H1 (cell line): ENCODE measurements around the gene PNMA6E. TPM values are rescaled to one million over a fixed set of nuclear protein-coding genes. Genes with fewer than 3 reads are reported as not detected.

Experiments
- CHD7 ChIP-seq: fragments of 300-600 bp; sonication (generic); IDR thresholded peaks from 2 replicates; pipeline ENCODE4 v1.7.1; 2012; ENCODE audit warnings: low read length, moderate library complexity, mild to moderate bottlenecking, inconsistent platforms; ENCODE audit not compliant: insufficient replicate concordance
- CTCF ChIP-seq, 3 experiments: IDR thresholded peaks; 1 replicate in 2 of 3; 2 replicates in 1 of 3; pipeline versions ENCODE4 v1.5.1 to v1.6.1; 2011; ENCODE audit warnings: low read length in 3 of 3, mild to moderate bottlenecking in 3 of 3, inconsistent platforms in 2 of 3, low read depth in 1 of 3, moderate library complexity in 1 of 3; ENCODE audit not compliant: insufficient read depth in 1 of 3; ENCODE audit errors: control extremely low read depth in 1 of 3
- KDM1A ChIP-seq: fragments of 200-600, 300-600 bp; sonication (generic); IDR thresholded peaks from 2 replicates; pipeline ENCODE4 v1.7.1; 2016; ENCODE audit warnings: mild to moderate bottlenecking, low read length, borderline replicate concordance
- NANOG ChIP-seq: IDR thresholded peaks from 2 replicates; pipeline ENCODE4 v1.6.1; 2011; ENCODE audit warnings: low read length, low read depth, mild to moderate bottlenecking, inconsistent platforms; ENCODE audit not compliant: insufficient read depth, poor library complexity, severe bottlenecking
- RXRA ChIP-seq: IDR thresholded peaks from 2 replicates; pipeline ENCODE4 v1.6.1; 2011; ENCODE audit warnings: low read depth, mild to moderate bottlenecking, low read length, moderate library complexity; ENCODE audit not compliant: insufficient read depth
- polyA plus RNA-seq, 7 experiments: library from polyadenylated mRNA; depleted of rRNA in 3 of 7; stranded (reverse) in 5 of 7; unstranded in 2 of 7; fragments of >200 nt in 5 of 7; fragments of 200-250 nt in 2 of 7; gene quantifications; 1 replicate in 5 of 7; 2 replicates in 1 of 7; 4 replicates in 1 of 7; pipeline versions ENCODE4 v1.2.1 to v1.2.3, GENCODE V29; 2011 to 2013; ENCODE audit warnings: missing spikeins in 2 of 7, mixed read lengths in 2 of 7
- total RNA-seq: library from RNA; stranded (reverse); fragmentation: NEBNext Ultra II Directional; extraction: Animal tissue kit (Norgen Biotek cat#: 25700); gene quantifications from 2 replicates; pipeline ENCODE4 v1.2.1, GENCODE V29; 2021

PNMA6E gene
- total and polyA plus RNA-seq, 2 of the 8 experiments (the other 6 are each of a cell fraction or from before 2014, with no cell fraction given): not detected

GRCh38 chrX:153379508-153379907 lies 21.6 kb downstream of the PNMA6E start (continued):
- no peak for TF ChIP-seq CHD7
- no peak for TF ChIP-seq RXRA
- no peak for TF ChIP-seq KDM1A
- TF ChIP-seq NANOG: no peak
- TF ChIP-seq CTCF (IDR thresholded peaks at IDR 0.05; ENCODE audit: control extremely low read depth in 1 of 3, insufficient read depth in 1 of 3, low read depth in 1 of 3, low read length in 3 of 3): no peak
